Measurements from ENCODE around the gene AGER. TPM values are rescaled to one million over a fixed set of nuclear protein-coding genes. Genes with fewer than 3 reads are reported as not detected.

AGER gene
- total and polyA plus RNA-seq, 2 donors (not counting 3 experiments of a cell fraction or from before 2014, with no cell fraction given), result 5.1 to 18.5 TPM

DNA sequence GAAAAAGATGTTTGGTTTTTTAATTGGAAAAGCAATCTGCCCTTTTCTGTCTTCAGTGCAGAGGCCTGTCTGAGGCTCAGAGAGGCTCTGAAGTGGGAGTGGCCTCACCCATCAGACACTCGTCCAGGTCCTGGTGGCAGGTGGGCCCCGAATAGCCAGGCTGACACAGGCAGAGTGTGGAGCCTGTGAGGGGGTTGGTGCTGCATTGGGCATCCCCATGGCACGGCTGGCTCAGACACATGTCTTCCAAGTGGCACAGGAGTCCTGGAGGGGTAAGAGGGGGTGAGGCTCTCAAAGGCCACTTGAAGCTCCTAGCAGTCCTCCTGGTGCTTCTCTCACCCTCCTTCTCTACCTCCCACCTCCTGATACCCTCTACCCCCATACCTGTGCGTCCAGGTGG, 36.0 kb upstream of the AGER start:
- Histone ChIP-seq H3K9me1 (replicated peaks; ENCODE audit: control insufficient read depth, extremely low read depth, insufficient read depth, low read length) (no peaks in the 10 kb centered on the region), H4K20me1 (replicated peaks; ENCODE audit: control insufficient read depth, extremely low read depth, insufficient read depth, low read length) (no peaks in the 10 kb centered on the region), H3K4me3 (replicated peaks in 1 of 3; ENCODE audit: insufficient read depth in 1 of 3, low read depth in 1 of 3, low read length in 3 of 3) (no peak overlapping the region), H3K9ac (replicated peaks; ENCODE audit: extremely low read depth, insufficient read depth, low read length) (no peak overlapping the region), H3K27me3 (ENCODE audit: control insufficient read depth in 2 of 2, insufficient read depth in 2 of 2, low read length in 2 of 2) (no peaks in the 10 kb centered on the region), H3K9me3 (replicated peaks; ENCODE audit: control insufficient read depth, insufficient read depth, low read length) (no peaks in the 10 kb centered on the region), H3K79me2 (ENCODE audit: control insufficient read depth, insufficient read depth, low read length) (peaks cover 2% of the 10 kb centered on the region), H3K4me1 (ENCODE audit: control insufficient read depth, extremely low read depth, insufficient read depth, low read length) (peaks cover 25% of the 10 kb centered on the region), H3K4me2 (ENCODE audit: insufficient read depth, low read length) (no peak overlapping the region), H2AFZ (ENCODE audit: low read depth, low read length) (no peak overlapping the region), H3K36me3 (ENCODE audit: control insufficient read depth in 2 of 2, extremely low read depth in 1 of 2, insufficient read depth in 2 of 2, low read length in 2 of 2) (peaks cover 9 to 13% of the 10 kb centered on the region in 2 experiments), H3K27ac (ENCODE audit: insufficient read depth, low read depth, low read length) (no peak overlapping the region)
- CTCF ChIA-PET, result no interaction called here
- TF ChIP-seq POLR2A (IDR thresholded peaks at IDR 0.05; ENCODE audit: low read depth, low read length) (no peak), JUN (IDR thresholded peaks at IDR 0.05; ENCODE audit: borderline replicate concordance, insufficient read depth, insufficient read length, low read depth) (no peak), POLR2AphosphoS5 (IDR thresholded peaks at IDR 0.05; ENCODE audit: insufficient read depth, low read depth, low read length) (no peak), FOS (IDR thresholded peaks at IDR 0.05; ENCODE audit: borderline replicate concordance, insufficient read depth, low read length) (no peak), EZH2 (IDR thresholded peaks at IDR 0.05; ENCODE audit: borderline replicate concordance, low read depth, low read length, severe bottlenecking) (no peak)
- TF ChIP-seq, protein P1, sequence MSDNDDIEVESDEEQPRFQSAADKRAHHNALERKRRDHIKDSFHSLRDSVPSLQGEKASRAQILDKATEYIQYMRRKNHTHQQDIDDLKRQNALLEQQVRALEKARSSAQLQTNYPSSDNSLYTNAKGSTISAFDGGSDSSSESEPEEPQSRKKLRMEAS (IDR thresholded peaks at IDR 0.05; ENCODE audit: insufficient read depth, insufficient read length), result no peak
- POLR2A ChIA-PET, result no interaction called here
- FAIRE-seq (no peak), DNase-seq (ENCODE audit: low read depth, low spot score) (no peak)
- intact Hi-C loops (cut with micrococcal nuclease), result no loop called here
- no TSS peak for BruUV-seq (replicated peaks)
- dilution Hi-C loops (cut with MboI; ENCODE audit: extremely low pct_ligation_motif_present, low sequenced_read_pairs), result no loop called here

DNA sequence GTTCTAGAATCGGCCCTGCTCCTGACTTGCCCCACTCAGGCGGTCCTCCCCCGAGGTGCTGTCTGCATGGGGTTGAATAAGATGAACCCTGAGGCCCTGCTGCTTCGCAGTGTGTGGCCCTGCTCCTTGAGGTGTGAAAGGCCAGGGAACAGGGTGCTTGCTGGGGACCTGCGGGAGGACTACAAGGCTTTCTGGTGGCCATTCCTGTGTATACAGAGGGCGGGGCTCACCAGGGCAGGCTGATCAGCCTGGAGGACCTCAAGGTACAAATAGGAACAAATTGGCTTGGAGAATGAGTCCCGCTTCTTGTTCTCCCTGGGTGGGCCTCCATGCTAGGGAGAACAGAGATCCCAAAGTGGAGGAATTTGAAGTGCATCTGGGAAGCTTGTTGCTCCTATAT, 34.1 kb upstream of the AGER start:
- H3K36me3 ChIP-seq (ENCODE audit: control insufficient read depth in 2 of 2, extremely low read depth in 1 of 2, insufficient read depth in 2 of 2, low read length in 2 of 2), result peaks cover 13 to 15% of the 10 kb centered on the region in 2 experiments
- CTCF ChIA-PET, result interaction anchor here (0.6 kb wide), 1 partner anchor 49 kb away, joined by 3 read pairs; no protein-coding TSS in a partner anchor
- dilution Hi-C loops (cut with MboI; ENCODE audit: extremely low pct_ligation_motif_present, low sequenced_read_pairs), result no loop called here

More for the DNA sequence above, 34.1 kb upstream of the AGER start:
- no TSS peak for BruUV-seq (replicated peaks)
- intact Hi-C loops (cut with micrococcal nuclease), result no loop called here
- Histone ChIP-seq H3K27me3 (ENCODE audit: control insufficient read depth in 2 of 2, insufficient read depth in 2 of 2, low read length in 2 of 2) (no peaks in the 10 kb centered on the region), H3K79me2 (ENCODE audit: control insufficient read depth, insufficient read depth, low read length) (peaks cover 2% of the 10 kb centered on the region), H3K4me2 (ENCODE audit: insufficient read depth, low read length) (no peak overlapping the region), H2AFZ (ENCODE audit: low read depth, low read length) (no peak overlapping the region), H3K9me3 (replicated peaks; ENCODE audit: control insufficient read depth, insufficient read depth, low read length) (no peaks in the 10 kb centered on the region), H3K4me3 (replicated peaks in 1 of 3; ENCODE audit: insufficient read depth in 1 of 3, low read depth in 1 of 3, low read length in 3 of 3) (no peak overlapping the region), H3K4me1 (ENCODE audit: control insufficient read depth, extremely low read depth, insufficient read depth, low read length) (peaks cover 11% of the 10 kb centered on the region), H3K9ac (replicated peaks; ENCODE audit: extremely low read depth, insufficient read depth, low read length) (no peak overlapping the region), H3K27ac (ENCODE audit: insufficient read depth, low read depth, low read length) (no peak overlapping the region), H4K20me1 (replicated peaks; ENCODE audit: control insufficient read depth, extremely low read depth, insufficient read depth, low read length) (no peaks in the 10 kb centered on the region), H3K9me1 (replicated peaks; ENCODE audit: control insufficient read depth, extremely low read depth, insufficient read depth, low read length) (no peaks in the 10 kb centered on the region)
- no peak for DNase-seq (ENCODE audit: low read depth, low spot score)
- TF ChIP-seq, protein P2, sequence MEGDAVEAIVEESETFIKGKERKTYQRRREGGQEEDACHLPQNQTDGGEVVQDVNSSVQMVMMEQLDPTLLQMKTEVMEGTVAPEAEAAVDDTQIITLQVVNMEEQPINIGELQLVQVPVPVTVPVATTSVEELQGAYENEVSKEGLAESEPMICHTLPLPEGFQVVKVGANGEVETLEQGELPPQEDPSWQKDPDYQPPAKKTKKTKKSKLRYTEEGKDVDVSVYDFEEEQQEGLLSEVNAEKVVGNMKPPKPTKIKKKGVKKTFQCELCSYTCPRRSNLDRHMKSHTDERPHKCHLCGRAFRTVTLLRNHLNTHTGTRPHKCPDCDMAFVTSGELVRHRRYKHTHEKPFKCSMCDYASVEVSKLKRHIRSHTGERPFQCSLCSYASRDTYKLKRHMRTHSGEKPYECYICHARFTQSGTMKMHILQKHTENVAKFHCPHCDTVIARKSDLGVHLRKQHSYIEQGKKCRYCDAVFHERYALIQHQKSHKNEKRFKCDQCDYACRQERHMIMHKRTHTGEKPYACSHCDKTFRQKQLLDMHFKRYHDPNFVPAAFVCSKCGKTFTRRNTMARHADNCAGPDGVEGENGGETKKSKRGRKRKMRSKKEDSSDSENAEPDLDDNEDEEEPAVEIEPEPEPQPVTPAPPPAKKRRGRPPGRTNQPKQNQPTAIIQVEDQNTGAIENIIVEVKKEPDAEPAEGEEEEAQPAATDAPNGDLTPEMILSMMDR (IDR thresholded peaks at IDR 0.05; ENCODE audit: extremely low read depth in 1 of 2, insufficient read depth in 1 of 2, low read depth in 1 of 2, low read length in 2 of 2), result no peak
- TF ChIP-seq JUN (IDR thresholded peaks at IDR 0.05; ENCODE audit: borderline replicate concordance, insufficient read depth, insufficient read length, low read depth) (no peak), POLR2AphosphoS5 (IDR thresholded peaks at IDR 0.05; ENCODE audit: insufficient read depth, low read depth, low read length) (no peak), MYC (IDR thresholded peaks at IDR 0.05; ENCODE audit: low read depth, low read length) (no peak), GATA2 (IDR thresholded peaks at IDR 0.05; ENCODE audit: insufficient read depth, insufficient read length, low read depth, low read length) (no peak), POLR2A (IDR thresholded peaks at IDR 0.05; ENCODE audit: low read depth, low read length) (no peak), EZH2 (IDR thresholded peaks at IDR 0.05; ENCODE audit: borderline replicate concordance, low read depth, low read length, severe bottlenecking) (no peak), FOS (IDR thresholded peaks at IDR 0.05; ENCODE audit: borderline replicate concordance, insufficient read depth, low read length) (no peak)
- TF ChIP-seq, protein P1 (IDR thresholded peaks at IDR 0.05; ENCODE audit: insufficient read depth, insufficient read length), result no peak
- FAIRE-seq, result no peak
- POLR2A ChIA-PET, result no interaction called here

All from endothelial cell of umbilical vein (primary cell).